HEK293 (cell line): ENCODE data around the gene NCOA6.

ENCODE experiments used
- BCL11B ChIP-seq: fragments of 450-650 bp; formaldehyde crosslinking; IDR thresholded peaks from 2 replicates; pipeline ENCODE4 v1.5.1; 2016; ENCODE audit warnings: low read depth, missing biosample characterization, missing genetic modification characterization
- KLF10 ChIP-seq: fragments of 450-650 bp; IDR thresholded peaks from 2 replicates; pipeline ENCODE4 v1.5.1; 2018; ENCODE audit warnings: missing biosample characterization, mild to moderate bottlenecking, missing genetic modification characterization
- ZNF274 ChIP-seq, 2 experiments: fragments of 200-500 bp in 1 of 2; fragments of 450-650 bp in 1 of 2; sonication (Bioruptor generic) in 1 of 2; formaldehyde crosslinking in 1 of 2; IDR thresholded peaks; 2 replicates each; pipeline versions ENCODE4 v1.5.1 to v1.6.1; 2014 to 2016; ENCODE audit warnings: borderline replicate concordance in 1 of 2, inconsistent platforms in 1 of 2, low read length in 1 of 2, missing biosample characterization in 1 of 2, missing genetic modification characterization in 1 of 2
- ZNF311 ChIP-seq: fragments of 450-650 bp; formaldehyde crosslinking; IDR thresholded peaks from 2 replicates; pipeline ENCODE4 v1.5.1; 2017; ENCODE audit warnings: missing biosample characterization, missing genetic modification characterization, borderline replicate concordance
- ZNF416 ChIP-seq: fragments of 450-650 bp; formaldehyde crosslinking; IDR thresholded peaks from 2 replicates; pipeline ENCODE4 v1.5.1; 2016; ENCODE audit warnings: missing biosample characterization, missing genetic modification characterization
- TF ChIP-seq, protein P1 (sequence below): fragments of 450-650 bp; formaldehyde crosslinking; IDR thresholded peaks from 2 replicates; pipeline ENCODE4 v1.5.1; 2016; ENCODE audit warnings: missing biosample characterization, missing genetic modification characterization
- TF ChIP-seq, protein P2 (sequence below): fragments of 450-650 bp; formaldehyde crosslinking; IDR thresholded peaks from 2 replicates; pipeline ENCODE4 v1.5.1; 2016; ENCODE audit warnings: missing biosample characterization, missing genetic modification characterization
- TF ChIP-seq, protein P3 (sequence below): fragments of 450-650 bp; formaldehyde crosslinking; IDR thresholded peaks from 2 replicates; pipeline ENCODE4 v1.5.1; 2016; ENCODE audit warnings: missing biosample characterization, missing genetic modification characterization
- TF ChIP-seq, protein P4 (sequence below): fragments of 450-650 bp; formaldehyde crosslinking; IDR thresholded peaks from 2 replicates; pipeline ENCODE4 v1.5.1; 2016; ENCODE audit warnings: missing biosample characterization, missing genetic modification characterization, low read depth
- TF ChIP-seq, protein P5 (sequence below): fragments of 450-650 bp; formaldehyde crosslinking; IDR thresholded peaks from 2 replicates; pipeline ENCODE4 v1.5.1; 2016; ENCODE audit warnings: missing biosample characterization, missing genetic modification characterization

DNA sequence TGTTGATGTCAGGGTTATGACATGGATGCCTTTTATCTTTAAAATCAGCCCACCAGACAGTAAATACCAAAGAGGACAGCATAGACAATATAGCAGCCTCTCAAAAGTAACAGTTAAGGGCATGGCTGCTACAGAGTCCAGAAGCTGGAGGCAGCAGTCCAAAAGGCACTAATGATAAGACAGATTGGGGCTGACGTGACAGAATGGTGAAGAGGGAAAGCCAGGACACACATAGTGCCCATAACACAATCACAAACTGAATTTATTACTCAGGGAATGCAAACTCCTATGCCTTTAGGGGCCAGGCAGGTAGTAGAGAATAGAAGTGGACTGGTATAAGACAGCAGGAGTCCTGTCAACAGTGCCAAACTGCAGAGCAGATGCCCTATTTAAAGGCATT lies 80.6 kb downstream of the NCOA6 start:
- TF ChIP-seq, protein P1, sequence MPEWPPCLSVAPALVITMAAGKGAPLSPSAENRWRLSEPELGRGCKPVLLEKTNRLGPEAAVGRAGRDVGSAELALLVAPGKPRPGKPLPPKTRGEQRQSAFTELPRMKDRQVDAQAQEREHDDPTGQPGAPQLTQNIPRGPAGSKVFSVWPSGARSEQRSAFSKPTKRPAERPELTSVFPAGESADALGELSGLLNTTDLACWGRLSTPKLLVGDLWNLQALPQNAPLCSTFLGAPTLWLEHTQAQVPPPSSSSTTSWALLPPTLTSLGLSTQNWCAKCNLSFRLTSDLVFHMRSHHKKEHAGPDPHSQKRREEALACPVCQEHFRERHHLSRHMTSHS (tag by site-specific recombination) = no peak
- TF ChIP-seq, protein P2, sequence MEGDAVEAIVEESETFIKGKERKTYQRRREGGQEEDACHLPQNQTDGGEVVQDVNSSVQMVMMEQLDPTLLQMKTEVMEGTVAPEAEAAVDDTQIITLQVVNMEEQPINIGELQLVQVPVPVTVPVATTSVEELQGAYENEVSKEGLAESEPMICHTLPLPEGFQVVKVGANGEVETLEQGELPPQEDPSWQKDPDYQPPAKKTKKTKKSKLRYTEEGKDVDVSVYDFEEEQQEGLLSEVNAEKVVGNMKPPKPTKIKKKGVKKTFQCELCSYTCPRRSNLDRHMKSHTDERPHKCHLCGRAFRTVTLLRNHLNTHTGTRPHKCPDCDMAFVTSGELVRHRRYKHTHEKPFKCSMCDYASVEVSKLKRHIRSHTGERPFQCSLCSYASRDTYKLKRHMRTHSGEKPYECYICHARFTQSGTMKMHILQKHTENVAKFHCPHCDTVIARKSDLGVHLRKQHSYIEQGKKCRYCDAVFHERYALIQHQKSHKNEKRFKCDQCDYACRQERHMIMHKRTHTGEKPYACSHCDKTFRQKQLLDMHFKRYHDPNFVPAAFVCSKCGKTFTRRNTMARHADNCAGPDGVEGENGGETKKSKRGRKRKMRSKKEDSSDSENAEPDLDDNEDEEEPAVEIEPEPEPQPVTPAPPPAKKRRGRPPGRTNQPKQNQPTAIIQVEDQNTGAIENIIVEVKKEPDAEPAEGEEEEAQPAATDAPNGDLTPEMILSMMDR (tag by site-specific recombination) = no peak
- TF ChIP-seq, protein P3, sequence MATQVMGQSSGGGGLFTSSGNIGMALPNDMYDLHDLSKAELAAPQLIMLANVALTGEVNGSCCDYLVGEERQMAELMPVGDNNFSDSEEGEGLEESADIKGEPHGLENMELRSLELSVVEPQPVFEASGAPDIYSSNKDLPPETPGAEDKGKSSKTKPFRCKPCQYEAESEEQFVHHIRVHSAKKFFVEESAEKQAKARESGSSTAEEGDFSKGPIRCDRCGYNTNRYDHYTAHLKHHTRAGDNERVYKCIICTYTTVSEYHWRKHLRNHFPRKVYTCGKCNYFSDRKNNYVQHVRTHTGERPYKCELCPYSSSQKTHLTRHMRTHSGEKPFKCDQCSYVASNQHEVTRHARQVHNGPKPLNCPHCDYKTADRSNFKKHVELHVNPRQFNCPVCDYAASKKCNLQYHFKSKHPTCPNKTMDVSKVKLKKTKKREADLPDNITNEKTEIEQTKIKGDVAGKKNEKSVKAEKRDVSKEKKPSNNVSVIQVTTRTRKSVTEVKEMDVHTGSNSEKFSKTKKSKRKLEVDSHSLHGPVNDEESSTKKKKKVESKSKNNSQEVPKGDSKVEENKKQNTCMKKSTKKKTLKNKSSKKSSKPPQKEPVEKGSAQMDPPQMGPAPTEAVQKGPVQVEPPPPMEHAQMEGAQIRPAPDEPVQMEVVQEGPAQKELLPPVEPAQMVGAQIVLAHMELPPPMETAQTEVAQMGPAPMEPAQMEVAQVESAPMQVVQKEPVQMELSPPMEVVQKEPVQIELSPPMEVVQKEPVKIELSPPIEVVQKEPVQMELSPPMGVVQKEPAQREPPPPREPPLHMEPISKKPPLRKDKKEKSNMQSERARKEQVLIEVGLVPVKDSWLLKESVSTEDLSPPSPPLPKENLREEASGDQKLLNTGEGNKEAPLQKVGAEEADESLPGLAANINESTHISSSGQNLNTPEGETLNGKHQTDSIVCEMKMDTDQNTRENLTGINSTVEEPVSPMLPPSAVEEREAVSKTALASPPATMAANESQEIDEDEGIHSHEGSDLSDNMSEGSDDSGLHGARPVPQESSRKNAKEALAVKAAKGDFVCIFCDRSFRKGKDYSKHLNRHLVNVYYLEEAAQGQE (tag by site-specific recombination) = no peak
- TF ChIP-seq BCL11B (tag by site-specific recombination) (no peak), ZNF311 (no peak), ZNF416 (no peak), ZNF274 (IDR thresholded peaks at IDR 0.05; ENCODE audit: low read length) (no peak), ZNF274 (tag by site-specific recombination; IDR thresholded peaks at IDR 0.05; ENCODE audit: borderline replicate concordance) (no peak), KLF10 (tag by site-specific recombination) (no peak)
- TF ChIP-seq, protein P4, sequence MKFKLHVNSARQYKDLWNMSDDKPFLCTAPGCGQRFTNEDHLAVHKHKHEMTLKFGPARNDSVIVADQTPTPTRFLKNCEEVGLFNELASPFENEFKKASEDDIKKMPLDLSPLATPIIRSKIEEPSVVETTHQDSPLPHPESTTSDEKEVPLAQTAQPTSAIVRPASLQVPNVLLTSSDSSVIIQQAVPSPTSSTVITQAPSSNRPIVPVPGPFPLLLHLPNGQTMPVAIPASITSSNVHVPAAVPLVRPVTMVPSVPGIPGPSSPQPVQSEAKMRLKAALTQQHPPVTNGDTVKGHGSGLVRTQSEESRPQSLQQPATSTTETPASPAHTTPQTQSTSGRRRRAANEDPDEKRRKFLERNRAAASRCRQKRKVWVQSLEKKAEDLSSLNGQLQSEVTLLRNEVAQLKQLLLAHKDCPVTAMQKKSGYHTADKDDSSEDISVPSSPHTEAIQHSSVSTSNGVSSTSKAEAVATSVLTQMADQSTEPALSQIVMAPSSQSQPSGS (tag by site-specific recombination) = no peak
- TF ChIP-seq, protein P5, sequence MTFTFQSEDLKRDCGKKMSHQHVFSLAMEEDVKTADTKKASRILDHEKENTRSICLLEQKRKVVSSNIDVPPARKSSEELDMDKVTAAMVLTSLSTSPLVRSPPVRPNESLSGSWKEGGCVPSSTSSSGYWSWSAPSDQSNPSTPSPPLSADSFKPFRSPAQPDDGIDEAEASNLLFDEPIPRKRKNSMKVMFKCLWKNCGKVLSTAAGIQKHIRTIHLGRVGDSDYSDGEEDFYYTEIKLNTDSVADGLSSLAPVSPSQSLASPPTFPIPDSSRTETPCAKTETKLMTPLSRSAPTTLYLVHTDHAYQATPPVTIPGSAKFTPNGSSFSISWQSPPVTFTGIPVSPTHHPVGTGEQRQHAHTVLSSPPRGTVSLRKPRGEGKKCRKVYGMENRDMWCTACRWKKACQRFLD = no peak
